GM19467 (cell line): ENCODE data around the gene AK1.

Experiments used
- ATAC-seq: cut with Tn5 transposase; IDR thresholded peaks from one replicate; pipeline ENCODE4 v1.9.1; 2021; ENCODE audit warnings: mild to moderate bottlenecking, moderate library complexity; ENCODE audit not compliant: unreplicated experiment

The AK1 gene

GRCh38 chr9:127826253-127826913 lies 51.1 kb downstream of the AK1 start:
- ATAC-seq: no peak

GRCh38 chr9:127825319-127826051 lies 52.0 kb downstream of the AK1 start:
- ATAC-seq: no peak

GRCh38 chr9:127822108-127822507 lies 55.4 kb downstream of the AK1 start:
- no peak for ATAC-seq

- ATAC-seq: no peak
These were observed 58.9 kb downstream of the AK1 start for GRCh38 chr9:127818574-127818973.

- no peak for ATAC-seq
These were observed 59.5 kb downstream of the AK1 start for GRCh38 chr9:127817881-127818434.

- ATAC-seq: no peak
These were observed 60.7 kb downstream of the AK1 start for GRCh38 chr9:127816728-127817127.
